Stomach smooth muscle (tissue), 2 donors: ENCODE data around the gene TYW1.
"Not testable (repeated sequence)": the region's sequence is repeated elsewhere in the genome, so short reads cannot be mapped to it uniquely, and the experiment has no call there.

ENCODE experiments used
- H3K27ac ChIP-seq: one replicate; pipeline ENCODE4 v1.7.0; 2013; ENCODE audit warnings: mild to moderate bottlenecking, low read length, inconsistent platforms
- H3K27me3 ChIP-seq, 2 donors: one replicate each; pipeline ENCODE4 v1.7.0; 2013; ENCODE audit warnings: low read length in 2 of 2; ENCODE audit not compliant: insufficient read depth in 2 of 2, control insufficient read depth in 1 of 2
- H3K36me3 ChIP-seq, 2 donors: one replicate each; pipeline ENCODE4 v1.7.0; 2013; ENCODE audit warnings: low read length in 2 of 2; ENCODE audit not compliant: control insufficient read depth in 2 of 2, insufficient read depth in 2 of 2
- H3K4me1 ChIP-seq: one replicate; pipeline ENCODE4 v1.7.0; 2013; ENCODE audit warnings: low read length; ENCODE audit not compliant: control insufficient read depth, insufficient read depth
- H3K4me3 ChIP-seq, 2 donors: one replicate each; pipeline ENCODE4 v1.7.0; 2013; ENCODE audit warnings: low read length in 2 of 2
- H3K9ac ChIP-seq, 2 donors: one replicate each; pipeline ENCODE4 v1.7.0; 2013; ENCODE audit warnings: low read length in 2 of 2, mild to moderate bottlenecking in 1 of 2
- H3K9me3 ChIP-seq, 2 donors: one replicate each; pipeline ENCODE4 v1.7.0; 2013; ENCODE audit warnings: low read length in 2 of 2; ENCODE audit not compliant: control insufficient read depth in 2 of 2
- donor health status: healthy.
- donor health status: Pancreatic carcinoma.

Gene TYW1

DNA sequence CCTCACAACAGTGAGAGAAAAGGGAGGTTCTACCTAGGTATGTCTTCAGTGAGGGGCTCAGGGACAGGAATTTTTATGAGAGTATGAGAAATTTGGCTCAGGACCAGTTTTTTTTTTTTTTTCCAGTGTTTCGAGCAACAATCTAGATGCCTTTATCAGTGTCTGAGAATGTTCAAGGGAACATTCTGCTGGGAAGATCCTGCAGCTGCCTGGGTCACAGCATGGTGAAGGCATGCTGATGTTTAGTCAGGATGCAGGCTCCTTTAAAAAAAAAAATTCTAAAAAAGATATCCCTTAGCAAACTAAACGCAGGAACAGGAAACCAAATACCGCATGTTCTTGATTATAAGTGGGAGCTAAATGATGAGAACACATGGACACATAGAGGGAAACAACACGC, 32.2 kb upstream of the TYW1 start:
- Histone ChIP-seq H3K27me3 (no peaks in the 10 kb centered on the region), H3K9ac (no peak overlapping the region), H3K36me3 (peaks cover 0 to 3% of the 10 kb centered on the region in 2 donors), H3K4me3 (no peak overlapping the region), H3K9me3 (no peaks in the 10 kb centered on the region), H3K27ac (no peak overlapping the region), H3K4me1 (no peaks in the 10 kb centered on the region)

DNA sequence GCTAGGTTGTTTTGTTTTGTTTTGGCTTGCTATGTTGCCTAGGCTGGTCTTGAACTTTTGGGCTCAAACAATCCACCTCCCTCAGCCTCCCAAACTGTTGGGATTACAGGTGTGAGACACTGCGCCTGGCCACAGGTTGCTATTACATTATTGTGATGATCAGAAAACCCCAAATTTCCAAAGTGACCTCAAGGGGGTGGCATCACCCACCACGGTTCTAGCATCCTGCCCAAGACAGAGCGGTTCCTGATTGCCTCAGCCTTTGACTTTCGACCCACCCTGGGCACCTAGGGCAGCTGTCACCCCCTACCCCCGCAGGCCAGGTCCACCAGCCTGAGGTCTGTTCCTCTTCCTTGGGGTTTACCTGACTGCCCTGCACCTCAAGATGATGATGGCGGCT, 29.6 kb upstream of the TYW1 start:
- H3K9ac ChIP-seq, result no peak overlapping the region
- no peaks in the 10 kb centered on the region for H3K9me3 ChIP-seq
- H3K27ac ChIP-seq, result no peak overlapping the region
- H3K36me3 ChIP-seq, result no peaks in the 10 kb centered on the region
- H3K27me3 ChIP-seq, result no peaks in the 10 kb centered on the region
- no peak overlapping the region for H3K4me3 ChIP-seq
- no peaks in the 10 kb centered on the region for H3K4me1 ChIP-seq

DNA sequence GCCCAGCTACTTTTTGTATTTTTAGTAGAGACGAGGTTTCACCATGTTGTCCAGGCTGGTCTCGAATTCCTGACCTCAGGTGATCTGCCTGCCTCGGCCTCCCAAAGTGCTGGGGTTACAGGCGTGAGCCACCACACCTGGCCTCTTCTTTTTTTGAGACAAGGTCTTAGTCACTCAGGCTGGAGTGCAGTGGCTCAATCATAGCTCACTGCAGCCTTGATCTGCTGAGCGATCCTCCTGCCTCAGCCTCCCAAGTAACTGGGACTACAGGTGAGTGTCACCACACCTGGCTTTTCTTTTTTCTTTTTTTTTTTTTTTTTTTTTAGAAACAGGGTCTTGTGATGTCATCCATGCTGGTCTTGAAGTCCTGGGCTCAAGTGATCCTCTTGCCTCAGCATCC, 27.6 kb upstream of the TYW1 start:
- H3K9me3 ChIP-seq, H3K36me3 ChIP-seq, H3K27me3 ChIP-seq, H3K9ac ChIP-seq, H3K4me1 ChIP-seq, H3K4me3 ChIP-seq, H3K27ac ChIP-seq: not testable (repeated sequence)

DNA sequence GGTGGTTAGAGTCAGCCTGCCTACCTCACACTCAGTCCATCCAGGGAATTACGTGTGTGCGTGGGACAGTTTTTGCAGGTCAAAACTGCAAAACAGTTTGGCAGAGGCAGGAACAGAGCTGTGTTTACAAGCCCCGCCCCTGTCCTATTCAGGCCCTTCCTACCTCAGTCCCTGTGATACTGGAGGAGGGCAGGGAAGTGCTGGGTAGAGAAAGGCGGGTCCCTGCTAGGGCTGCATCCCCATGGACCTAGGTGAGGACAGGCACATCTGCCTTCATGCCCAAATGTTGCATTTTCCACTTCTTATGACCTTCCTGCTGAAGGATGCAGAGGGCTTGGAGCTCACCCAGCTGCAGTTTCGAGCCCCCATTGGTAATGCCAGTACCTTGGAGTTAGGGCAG, 26.3 kb upstream of the TYW1 start:
- Histone ChIP-seq H3K9ac (no peak overlapping the region), H3K4me3 (no peak overlapping the region), H3K4me1 (no peaks in the 10 kb centered on the region), H3K36me3 (no peaks in the 10 kb centered on the region), H3K27ac (no peak overlapping the region), H3K27me3 (no peaks in the 10 kb centered on the region), H3K9me3 (no peaks in the 10 kb centered on the region)

DNA sequence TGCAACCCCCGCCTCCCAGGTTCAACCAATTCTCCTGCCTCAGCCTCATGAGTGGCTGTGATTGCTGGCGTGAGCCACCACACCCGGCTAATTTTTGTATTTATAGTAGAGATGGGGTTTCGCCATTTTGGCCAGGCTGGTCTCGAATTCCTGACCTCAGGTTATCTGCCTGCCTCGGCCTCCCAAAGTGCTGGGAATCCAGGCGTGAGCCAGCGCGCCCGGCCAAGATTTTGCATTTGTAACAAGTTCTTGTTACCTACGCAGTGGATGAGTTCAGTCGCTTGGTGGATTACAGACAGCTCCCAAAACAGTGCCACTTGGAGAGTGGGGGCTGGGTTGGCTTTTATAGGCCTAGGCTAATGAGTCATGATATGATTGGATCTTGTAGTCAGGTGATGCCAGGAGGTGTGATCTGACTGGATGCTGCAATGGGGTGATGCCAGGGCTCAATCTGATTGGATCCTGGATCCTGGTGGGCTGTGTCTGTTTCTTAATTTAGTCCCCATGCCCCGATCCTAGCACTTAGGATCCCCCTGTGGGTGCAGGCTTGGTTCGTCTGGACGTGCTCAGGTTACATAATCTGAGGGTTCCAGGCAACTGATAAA, 21.5 kb upstream of the TYW1 start:
- Histone ChIP-seq H3K27ac (no peak overlapping the region), H3K4me3 (no peak overlapping the region), H3K36me3 (no peaks in the 10 kb centered on the region), H3K9me3 (no peaks in the 10 kb centered on the region), H3K4me1 (no peaks in the 10 kb centered on the region), H3K9ac (no peak overlapping the region), H3K27me3 (no peaks in the 10 kb centered on the region)

DNA sequence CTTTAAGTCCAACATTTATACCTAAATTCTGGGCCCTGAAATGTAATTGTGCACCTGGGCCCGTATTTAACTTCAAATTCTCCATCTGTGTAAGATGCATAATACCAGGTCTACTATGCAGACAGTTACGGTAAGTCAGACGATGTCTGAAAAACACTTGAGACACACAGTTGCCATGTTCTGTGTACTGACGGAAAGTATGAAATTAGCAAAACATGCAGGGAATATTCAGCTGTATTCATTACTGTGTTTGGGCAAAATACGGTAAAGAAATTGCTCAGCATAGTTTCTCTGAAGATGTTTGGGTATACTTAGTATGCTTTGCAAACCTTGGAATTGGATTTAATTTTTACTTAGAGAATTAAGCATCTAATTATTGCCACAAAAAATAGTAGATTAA, 18.3 kb upstream of the TYW1 start:
- not testable (repeated sequence) for H3K27ac ChIP-seq, H3K9me3 ChIP-seq, H3K4me1 ChIP-seq, H3K4me3 ChIP-seq, H3K9ac ChIP-seq, H3K27me3 ChIP-seq, H3K36me3 ChIP-seq

DNA sequence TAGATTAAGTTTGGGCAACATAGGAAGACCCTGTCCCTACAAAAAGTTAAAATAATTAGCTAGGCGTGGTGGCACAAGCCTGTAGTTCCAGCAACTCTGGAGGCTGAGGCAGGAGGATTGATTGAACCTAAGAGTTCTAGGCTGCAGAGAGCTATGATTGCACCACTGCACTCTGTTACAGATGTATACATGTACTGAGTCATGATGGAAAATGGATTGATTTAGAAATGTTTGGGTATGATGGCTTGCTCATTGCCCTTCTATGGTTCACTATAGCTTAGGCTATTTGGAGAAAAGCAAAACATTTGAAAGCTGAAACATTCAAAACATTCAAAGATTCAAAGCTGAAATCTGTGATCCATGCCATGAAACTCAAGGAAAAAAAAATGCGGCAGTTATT, 17.6 kb upstream of the TYW1 start:
- H3K4me1 ChIP-seq, H3K4me3 ChIP-seq, H3K27ac ChIP-seq, H3K27me3 ChIP-seq, H3K9ac ChIP-seq, H3K36me3 ChIP-seq, H3K9me3 ChIP-seq: not testable (repeated sequence)

DNA sequence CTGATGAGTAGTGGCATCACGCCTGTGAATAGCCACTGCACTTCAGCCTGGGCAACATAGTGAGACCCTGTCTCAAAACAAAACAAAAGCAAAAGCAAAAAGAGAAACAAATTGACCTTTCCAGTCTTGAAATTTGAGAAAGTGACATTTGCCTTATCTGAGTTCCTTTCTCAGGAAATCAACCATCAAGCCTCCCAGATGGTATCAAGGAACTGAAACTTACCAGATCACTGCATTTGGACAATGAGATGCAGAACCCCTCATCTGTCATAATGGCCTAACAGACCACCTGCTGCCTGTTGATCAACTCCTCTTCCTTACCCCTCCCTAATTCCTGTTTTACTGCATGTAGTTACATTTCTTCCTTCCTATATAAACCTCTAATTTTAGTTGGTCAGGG, 16.3 kb upstream of the TYW1 start:
- H3K4me3 ChIP-seq, H3K9me3 ChIP-seq, H3K4me1 ChIP-seq, H3K9ac ChIP-seq, H3K27ac ChIP-seq, H3K27me3 ChIP-seq, H3K36me3 ChIP-seq: not testable (repeated sequence)

DNA sequence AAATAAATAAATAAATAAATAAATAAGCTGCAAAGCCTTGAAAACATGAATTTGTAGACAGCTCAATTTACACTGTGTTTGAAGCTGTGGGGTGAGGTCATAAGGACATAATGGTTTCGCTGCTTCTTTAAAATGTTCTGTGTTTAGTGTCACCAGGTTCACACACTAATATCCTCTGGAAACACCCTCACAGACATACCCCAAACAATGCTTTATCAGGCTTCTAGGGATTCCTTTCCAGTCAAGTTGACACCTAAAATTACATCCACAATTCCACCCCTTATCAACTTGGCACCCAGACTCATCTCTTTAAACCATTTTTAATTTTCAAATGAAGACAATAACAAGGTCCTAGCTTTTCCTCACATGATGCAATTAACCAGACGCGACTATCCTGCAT, 7.1 kb upstream of the TYW1 start:
- not testable (repeated sequence) for H3K4me1 ChIP-seq, H3K9ac ChIP-seq, H3K9me3 ChIP-seq, H3K4me3 ChIP-seq, H3K27me3 ChIP-seq, H3K27ac ChIP-seq
- H3K36me3 ChIP-seq, result peaks cover 22 to 27% of the 10 kb centered on the region in 2 donors

DNA sequence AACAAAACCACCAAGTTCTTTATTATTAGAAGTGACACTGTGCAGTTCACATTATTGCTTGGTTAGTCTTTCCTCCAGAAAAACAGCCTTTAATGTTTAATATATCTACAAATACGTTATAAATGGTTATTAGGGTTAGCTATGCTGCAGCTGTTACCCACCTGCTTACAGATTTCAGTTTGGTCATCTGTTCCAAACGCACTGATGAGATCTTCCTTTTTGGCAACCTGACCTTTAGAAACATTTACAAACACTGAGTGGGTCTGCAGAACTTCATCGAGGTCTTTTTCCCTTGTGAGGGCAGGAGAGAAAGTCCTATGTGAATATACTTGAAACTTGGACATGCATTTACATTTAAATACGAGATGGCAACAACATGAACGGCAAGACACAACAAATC, 2.6 kb upstream of the TYW1 start:
- H3K4me3 ChIP-seq, result peak overlapping the region; percentile 85 to 87
- H3K4me1 ChIP-seq, H3K9me3 ChIP-seq, H3K27me3 ChIP-seq: not testable (repeated sequence)
- H3K27ac ChIP-seq, result peak overlapping the region; percentile 98
- H3K36me3 ChIP-seq, result peaks cover 10 to 14% of the 10 kb centered on the region in 2 donors
- peak overlapping the region; percentile 97 for H3K9ac ChIP-seq

DNA sequence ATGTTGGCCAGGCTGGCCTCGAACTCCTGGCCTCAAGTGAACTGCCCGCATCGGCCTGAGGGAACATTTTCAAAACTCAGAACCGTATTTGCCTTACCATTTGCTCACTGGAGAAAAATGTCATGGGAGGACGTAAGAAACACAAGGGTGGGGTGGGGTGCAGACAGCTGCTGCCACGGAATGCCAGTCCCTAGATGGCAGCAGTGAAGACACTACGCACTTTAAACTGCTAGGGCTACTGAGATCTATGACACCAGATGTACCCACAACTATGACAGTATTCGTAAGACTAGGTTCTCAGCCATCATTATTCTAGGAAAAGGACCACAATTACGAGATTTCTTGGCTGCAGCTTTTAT, 2.0 kb upstream of the TYW1 start:
- Histone ChIP-seq H3K36me3 (peaks cover 9 to 14% of the 10 kb centered on the region in 2 donors), H3K9ac (peak overlapping the region; percentile 97)

More for the DNA sequence above, 2.0 kb upstream of the TYW1 start:
- not testable (repeated sequence) for H3K27me3 ChIP-seq, H3K4me1 ChIP-seq, H3K9me3 ChIP-seq
- H3K4me3 ChIP-seq, result peak overlapping the region; percentile 85 to 87
- peak overlapping the region; percentile 98 for H3K27ac ChIP-seq
